Caki2 (cell line): Measurements from ENCODE around the gene TMA7B. TPM values are rescaled to one million over a fixed set of nuclear protein-coding genes. Genes with fewer than 3 reads are reported as not detected.

Source experiments
- DNase-seq: peaks from one replicate; pipeline ENCODE4 v3.0.0-alpha.2; 2015; ENCODE audit warnings: low read depth
- in situ Hi-C: cut with HindIII; loops from 2 replicates; pipeline ENCODE4 v1.10.0; 2016; ENCODE audit warnings: low sequenced_read_pairs, low pct_unique_long_range_greater_than_20kb, mixed read lengths
- total RNA-seq: library from RNA; depleted of rRNA; stranded (reverse); fragments of >200 nt; shearing (Covaris generic); gene quantifications from 2 replicates; pipeline ENCODE4 v1.2.3, GENCODE V29; 2014; ENCODE audit warnings: low replicate concordance

TMA7B gene
- total RNA-seq, 1 experiment from 2014 or later, result not detected

DNA sequence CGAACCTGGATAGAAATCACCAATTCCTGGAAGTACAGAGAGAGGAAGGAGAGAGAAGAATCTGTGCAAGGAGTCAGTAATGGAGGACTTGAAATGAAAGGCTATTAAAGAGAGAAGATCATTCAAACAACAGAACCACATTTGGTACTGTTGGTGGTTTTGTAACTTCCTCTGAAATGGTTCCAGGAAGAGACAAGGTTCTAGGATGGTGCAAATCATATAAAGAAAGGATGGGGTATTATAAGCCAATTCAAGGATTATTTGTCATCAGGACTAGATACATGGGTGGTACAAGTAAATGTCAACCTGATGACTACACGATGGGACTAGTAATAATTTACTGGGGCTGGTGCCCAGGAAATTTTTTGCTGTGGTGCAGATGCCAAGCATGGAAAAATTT, 28.9 kb upstream of the TMA7B start:
- in situ Hi-C loops, result no loop called here
- DNase-seq, result no peak

DNA sequence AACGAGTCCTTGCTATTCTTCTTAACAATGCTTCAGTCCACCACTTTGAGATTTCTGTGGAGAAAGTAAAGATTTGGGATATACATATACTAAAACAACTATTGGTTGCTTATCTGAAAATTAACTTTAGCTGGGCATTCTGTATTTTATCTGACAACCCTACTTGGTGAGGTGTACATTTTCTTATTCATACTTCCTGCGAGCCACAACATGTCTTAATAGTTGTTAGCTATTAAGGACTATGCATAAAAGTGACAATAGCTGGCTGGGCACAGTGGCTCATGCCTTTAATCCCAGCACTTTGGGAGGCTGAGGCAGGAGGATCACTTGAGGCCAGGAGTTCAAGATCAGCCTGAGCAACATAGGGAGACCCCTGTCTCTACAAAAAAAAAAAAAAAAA, 28.0 kb upstream of the TMA7B start:
- in situ Hi-C loops, result no loop called here
- no peak for DNase-seq

DNA sequence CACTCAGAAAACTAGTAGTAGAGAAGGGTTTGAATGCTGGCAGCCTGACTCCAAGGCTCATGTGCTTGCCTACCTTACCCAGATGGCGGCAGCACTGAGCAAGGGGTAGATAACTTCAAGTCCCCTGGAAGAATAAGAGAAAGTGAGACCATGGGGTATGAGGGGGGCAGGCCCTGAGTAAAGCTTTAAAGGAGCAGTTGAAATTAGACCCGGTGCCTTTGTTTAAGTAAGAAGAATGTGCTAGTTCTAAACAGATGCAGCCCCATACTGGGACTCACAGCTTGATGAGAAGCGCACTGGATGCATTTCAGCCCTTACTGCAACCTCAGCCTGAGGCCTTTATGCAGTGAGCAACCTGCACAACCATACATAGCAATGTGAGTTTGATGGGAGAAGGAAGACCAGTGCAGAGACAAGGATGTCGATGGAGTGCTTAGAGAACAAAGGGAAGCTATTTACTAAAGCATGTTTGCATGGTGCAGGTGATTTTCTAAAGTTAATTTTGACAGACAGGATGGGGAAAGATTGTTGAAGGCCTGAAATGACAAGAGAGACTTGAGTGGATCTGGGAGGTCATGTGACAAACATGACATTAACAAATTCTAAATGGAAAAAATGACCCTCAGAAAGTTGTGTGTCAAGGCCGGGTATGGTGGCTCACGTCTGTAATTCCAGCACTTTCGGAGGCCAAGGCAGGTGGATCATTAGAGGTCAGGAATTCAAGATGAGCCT, 27.1 kb upstream of the TMA7B start:
- DNase-seq, result no peak
- in situ Hi-C loops, result no loop called here

DNA sequence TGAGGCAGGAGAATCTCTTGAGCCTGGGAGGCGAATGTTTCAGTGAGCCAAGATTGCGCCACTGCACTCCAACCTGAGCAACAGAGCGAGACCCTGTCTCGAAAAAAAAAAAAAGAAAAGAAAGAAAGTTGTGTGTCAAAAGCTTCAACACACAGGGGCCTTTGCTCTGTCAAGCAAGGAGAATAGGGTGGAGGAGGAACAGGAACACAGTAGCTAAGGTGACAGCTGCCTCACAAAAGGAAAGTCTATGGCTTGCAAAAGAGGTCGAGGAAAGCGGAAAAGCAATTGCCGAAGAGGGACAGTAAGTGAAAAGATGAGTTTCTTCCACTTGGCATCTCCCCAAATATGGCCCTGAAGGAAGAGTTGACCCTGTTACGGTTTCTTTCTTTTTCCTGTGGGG, 26.5 kb upstream of the TMA7B start:
- in situ Hi-C loops, result no loop called here

DNA sequence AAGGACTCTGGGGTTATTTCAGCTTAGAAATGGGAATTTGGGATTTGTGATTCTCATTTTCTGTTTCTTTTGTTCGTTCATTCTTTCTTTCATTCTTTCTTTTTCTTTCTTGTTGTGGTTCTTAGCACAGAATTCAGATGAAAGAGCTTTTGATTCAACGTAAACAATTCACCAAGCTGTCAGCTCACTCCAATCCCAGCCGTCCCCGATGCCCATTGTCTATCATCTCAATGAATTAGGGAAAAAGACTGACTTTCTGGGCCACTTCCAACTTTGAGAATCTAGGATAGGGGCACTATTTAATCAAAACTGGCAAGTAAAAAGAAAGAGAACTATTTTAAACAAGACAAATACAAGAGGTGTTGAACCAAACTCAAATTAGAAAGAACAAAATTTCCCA, 25.1 kb upstream of the TMA7B start:
- DNase-seq, result no peak
- in situ Hi-C loops, result no loop called here

More for the DNA sequence above, 26.5 kb upstream of the TMA7B start:
- DNase-seq, result no peak

GRCh38 chr22:39935612-39936011, 24.6 kb upstream of the TMA7B start:
- no peak for DNase-seq
- in situ Hi-C loops, result no loop called here

DNA sequence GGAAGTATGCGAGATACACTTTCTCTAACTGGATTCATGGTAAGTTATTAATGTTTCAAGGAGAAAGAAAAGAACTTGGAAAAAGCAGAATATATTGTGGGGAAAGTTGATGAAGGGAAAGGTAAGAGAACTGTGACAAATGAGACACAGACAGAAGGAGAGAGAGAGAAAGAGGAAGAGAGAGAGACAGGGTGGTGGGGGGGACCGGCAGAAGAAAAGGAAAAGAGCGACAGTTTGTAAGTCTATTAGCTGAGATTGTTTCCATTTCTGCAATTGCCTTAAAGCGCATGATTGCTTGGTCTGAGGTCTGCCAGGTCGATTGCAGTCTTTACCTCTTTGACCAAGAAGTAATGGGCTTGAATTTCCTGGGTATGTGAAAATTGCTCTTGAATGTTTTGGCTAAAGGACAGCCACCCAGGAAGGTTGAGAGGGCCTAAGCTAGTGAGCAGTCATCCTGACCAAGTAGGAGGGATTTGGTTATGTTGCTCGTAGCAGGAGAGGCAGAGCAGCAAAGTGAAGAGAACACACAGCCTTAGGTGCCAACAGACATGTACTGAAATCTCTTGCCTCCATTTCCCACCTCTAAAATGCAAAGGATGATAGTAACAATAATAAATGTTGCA, 23.6 kb upstream of the TMA7B start:
- DNase-seq, result no peak
- in situ Hi-C loops, result no loop called here

DNA sequence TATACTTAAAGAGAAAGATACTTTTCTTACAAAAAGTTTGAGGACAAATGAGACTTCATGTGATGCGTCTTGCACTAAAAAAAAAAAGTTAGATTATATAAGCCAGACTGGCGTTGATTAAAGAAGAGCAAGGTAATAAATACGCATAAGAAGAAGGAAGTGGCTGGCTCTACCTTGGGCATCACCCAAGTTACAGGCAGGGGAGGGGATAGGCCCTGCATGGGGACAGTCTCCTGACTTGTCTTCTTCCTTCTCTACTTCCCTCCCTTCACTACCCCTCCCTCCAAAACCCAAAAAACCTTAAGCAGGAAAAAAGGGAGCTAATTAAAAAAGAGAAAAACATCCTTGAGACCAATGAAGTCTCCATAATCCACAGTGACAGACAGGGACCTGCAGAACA, 22.3 kb upstream of the TMA7B start:
- DNase-seq, result no peak
- in situ Hi-C loops, result no loop called here

DNA sequence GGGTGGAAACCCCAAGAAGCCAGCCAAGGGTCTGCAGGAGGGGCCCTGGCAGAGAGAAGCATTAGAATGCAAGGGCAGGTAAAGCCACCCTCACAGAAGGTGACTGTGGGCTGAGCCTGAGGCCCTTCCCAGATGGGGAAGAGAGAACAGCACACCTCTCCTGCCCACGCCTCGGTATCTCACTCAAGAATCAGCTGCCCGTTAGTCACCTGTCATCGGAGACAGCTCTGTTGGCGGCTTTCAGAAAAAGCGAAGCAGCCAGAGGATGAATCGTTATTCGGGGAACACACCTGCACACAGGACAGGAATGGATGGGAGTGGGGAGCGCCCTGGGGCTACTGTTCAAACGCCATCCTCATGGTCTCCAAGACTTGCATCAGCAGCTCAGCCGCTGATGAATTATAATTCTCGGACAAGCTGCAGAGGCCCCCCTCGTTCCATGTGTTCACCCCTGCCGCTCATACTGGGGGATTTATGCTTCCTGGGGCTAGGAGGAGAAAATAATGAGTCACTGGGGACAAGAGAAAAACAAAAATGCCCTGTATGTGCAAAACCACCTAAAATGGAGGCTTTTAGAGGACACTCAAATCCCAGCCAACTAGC, 21.6 kb upstream of the TMA7B start:
- in situ Hi-C loops, result no loop called here

DNA sequence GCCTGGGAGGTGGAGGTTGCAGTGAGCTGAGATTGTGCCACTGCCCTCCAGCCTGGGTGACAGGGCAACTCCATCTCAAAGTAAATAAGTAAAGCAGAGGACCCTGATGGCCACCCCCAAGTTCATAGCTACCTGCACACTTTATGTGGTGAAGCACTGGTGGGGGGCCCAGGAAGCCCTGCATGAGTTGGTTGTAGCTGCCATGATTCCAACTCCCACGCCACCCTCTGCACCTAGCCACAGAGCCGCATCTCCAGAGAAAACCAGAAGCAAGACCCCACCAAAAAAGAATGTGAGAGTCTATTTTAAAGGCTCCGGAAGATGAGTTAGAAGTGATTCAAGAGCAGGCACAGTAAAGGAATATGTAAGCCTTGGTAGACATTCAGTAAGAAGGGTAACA, 20.4 kb upstream of the TMA7B start:
- in situ Hi-C loops, result no loop called here
- no peak for DNase-seq

More for the DNA sequence above, 21.6 kb upstream of the TMA7B start:
- no peak for DNase-seq

GRCh38 chr22:39940757-39941305, 19.4 kb upstream of the TMA7B start:
- no peak for DNase-seq
- in situ Hi-C loops, result no loop called here

DNA sequence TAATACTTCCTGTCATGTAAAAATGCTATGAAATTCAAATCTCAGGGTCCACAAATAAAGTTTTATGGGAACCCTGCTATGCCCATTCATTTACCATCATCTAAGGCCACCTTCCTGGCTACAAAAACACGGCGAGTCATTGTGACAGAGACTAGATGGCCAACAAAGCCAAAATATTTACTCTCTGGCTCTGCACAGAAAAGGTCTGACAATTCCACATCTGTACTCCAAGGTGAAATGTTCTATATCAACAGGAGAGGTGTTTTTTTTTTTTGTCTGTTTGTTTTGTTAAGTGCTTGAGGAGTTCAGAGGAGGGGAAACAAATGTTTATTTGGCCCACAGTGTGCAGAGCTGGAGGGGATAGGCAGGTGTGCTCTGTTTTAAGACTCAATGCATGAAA, 18.6 kb upstream of the TMA7B start:
- DNase-seq, result no peak
- in situ Hi-C loops, result no loop called here

- in situ Hi-C loops, result no loop called here
- DNase-seq, result no peak
Measured at GRCh38 chr22:39942439-39943230, 17.6 kb upstream of the TMA7B start.

GRCh38 chr22:39943337-39943736, 16.9 kb upstream of the TMA7B start:
- DNase-seq, result no peak
- in situ Hi-C loops, result no loop called here

- in situ Hi-C loops, result no loop called here
- DNase-seq, result no peak
Measured at GRCh38 chr22:39943953-39944872, 16.0 kb upstream of the TMA7B start.

DNA sequence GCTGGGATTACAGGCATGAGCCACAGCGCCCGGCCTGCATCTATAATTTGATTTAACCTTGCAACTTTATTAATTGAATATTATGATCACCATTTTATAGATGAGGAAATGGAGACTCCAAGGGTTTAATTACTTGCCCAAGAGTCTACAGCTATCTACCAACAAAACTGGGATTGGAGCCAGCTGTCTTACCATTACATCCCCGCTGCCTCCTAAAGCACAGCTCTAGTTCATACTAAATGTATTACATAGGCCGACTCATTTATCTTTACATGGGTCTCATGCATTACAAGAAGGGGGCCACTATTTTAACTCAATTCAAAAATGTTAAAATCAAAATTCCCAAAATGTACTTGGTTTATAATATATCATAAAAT, 14.1 kb upstream of the TMA7B start:
- in situ Hi-C loops, result no loop called here

GRCh38 chr22:39946503-39947219, 13.5 kb upstream of the TMA7B start:
- in situ Hi-C loops, result no loop called here
- DNase-seq, result no peak

More for the DNA sequence above, 14.1 kb upstream of the TMA7B start:
- no peak for DNase-seq
